Left lung (tissue), 10 donors: ENCODE measurements around the gene NBR1. TPM values are rescaled to one million over a fixed set of nuclear protein-coding genes. Genes with fewer than 3 reads are reported as not detected.
A peak's percentile ranks its signal among the peaks of the same experiment; 100 is the strongest.
"Not testable (repeated sequence)": the region's sequence is repeated elsewhere in the genome, so short reads cannot be mapped to it uniquely, and the experiment has no call there.

Source experiments
- ATAC-seq: fragments of 200-7000 bp; cut with Tn5 transposase; one replicate; pipeline ENCODE4 v1.9.1; 2020; ENCODE audit warnings: moderate library complexity
- DNase-seq, 4 donors: peaks; one replicate each; pipeline ENCODE4 v3.0.0-alpha.2; 2013 to 2020
- H3K27ac ChIP-seq, 2 donors: fragments of 200-600 bp; sonication (generic) in 1 of 2; one replicate each; pipeline versions ENCODE4 v1.5.0 to v1.8.0; 2020 to 2021
- H3K27me3 ChIP-seq, 2 donors: fragments of 200-600 bp; sonication (generic) in 1 of 2; one replicate each; pipeline versions ENCODE4 v1.5.0 to v1.8.0; 2020 to 2021
- H3K36me3 ChIP-seq, 2 donors: fragments of 200-600 bp; sonication (generic) in 1 of 2; one replicate each; pipeline versions ENCODE4 v1.5.0 to v1.8.0; 2020 to 2021
- H3K4me1 ChIP-seq, 2 donors: fragments of 200-600 bp; one replicate each; pipeline ENCODE4 v1.8.0; 2021
- H3K4me3 ChIP-seq, 2 donors: fragments of 200-600 bp; sonication (generic) in 1 of 2; one replicate each; pipeline versions ENCODE4 v1.5.0 to v1.8.0; 2020 to 2021; ENCODE audit warnings: mild to moderate bottlenecking in 1 of 2
- H3K9me3 ChIP-seq, 2 donors: fragments of 200-600 bp; sonication (generic) in 1 of 2; one replicate each; pipeline versions ENCODE4 v1.5.0 to v1.8.0; 2020 to 2021
- CTCF ChIP-seq, 2 donors: fragments of 200-600 bp; sonication (generic) in 1 of 2; IDR thresholded peaks; one replicate each; pipeline versions ENCODE4 v1.5.0 to v1.8.0; 2021; ENCODE audit warnings: antibody characterized with exemption in 2 of 2
- intact Hi-C, 2 donors: fragments of 100-400 bp; cut with DNase I; formaldehyde crosslinking; loops; one replicate each; pipeline versions ENCODE4 v1.11.2 to v1.14.2; 2022
- polyA plus RNA-seq, 6 donors: library from polyadenylated mRNA; unstranded; fragments of 120-200 nt; gene quantifications; one replicate each; pipeline ENCODE4 v1.2.1, GENCODE V29; 2013; ENCODE audit not compliant: insufficient read length in 6 of 6
- total RNA-seq, 2 donors: library from RNA; stranded (reverse); fragmentation: NEBNext Ultra II Directional; extraction: Animal tissue kit (Norgen Biotek cat#: 25700); gene quantifications; one replicate each; pipeline ENCODE4 v1.2.1, GENCODE V29; 2021
- donor health status: DM: no; HTN: yes; CAD: no.
- donor health status: DM: no; HTN: no; CAD: no.

NBR1 gene
- total and polyA plus RNA-seq, 8 donors: 62.4 to 125 (median 103) TPM

- H3K27me3 ChIP-seq: no peaks in the 10 kb centered on the region
- no peak for DNase-seq
- peaks cover 0 to 13% of the 10 kb centered on the region in 2 donors for H3K4me1 ChIP-seq
- peaks cover 0 to 31% of the 10 kb centered on the region in 2 donors for H3K36me3 ChIP-seq
- no peaks in the 10 kb centered on the region for H3K9me3 ChIP-seq
- no peak overlapping the region for H3K27ac ChIP-seq
- intact Hi-C loops: no loop called here
- H3K4me3 ChIP-seq: no peak overlapping the region
- TF ChIP-seq CTCF (IDR thresholded peaks at IDR 0.05): no peak
- no peak for ATAC-seq
These were observed 35.6 kb upstream of the NBR1 start for GRCh38 chr17:43135454-43135819.

GRCh38 chr17:43136574-43136973 lies 34.4 kb upstream of the NBR1 start:
- H3K27ac ChIP-seq, H3K9me3 ChIP-seq, DNase-seq, H3K4me3 ChIP-seq, intact Hi-C loops, ATAC-seq, H3K27me3 ChIP-seq: not testable (repeated sequence)
- peaks cover 0 to 31% of the 10 kb centered on the region in 2 donors for H3K36me3 ChIP-seq
- H3K4me1 ChIP-seq: peaks cover 0 to 15% of the 10 kb centered on the region in 2 donors

- intact Hi-C loops: not testable (repeated sequence)
These were observed 32.5 kb upstream of the NBR1 start for GRCh38 chr17:43138531-43138930.

GRCh38 chr17:43140396-43141332 lies 30.4 kb upstream of the NBR1 start:
- no peak for ATAC-seq
- H3K27ac ChIP-seq: no peak overlapping the region
- no peaks in the 10 kb centered on the region for H3K27me3 ChIP-seq
- H3K36me3 ChIP-seq: peaks cover 0 to 21% of the 10 kb centered on the region in 2 donors
- intact Hi-C loops: no loop called here
- H3K4me3 ChIP-seq: no peak overlapping the region
- no peak for TF ChIP-seq CTCF (IDR thresholded peaks at IDR 0.05)
- H3K9me3 ChIP-seq: no peaks in the 10 kb centered on the region
- no peak for DNase-seq
- peaks cover 0 to 8% of the 10 kb centered on the region in 2 donors for H3K4me1 ChIP-seq

More at GRCh38 chr17:43138531-43138930, 32.5 kb upstream of the NBR1 start:
- not testable (repeated sequence) for H3K4me3 ChIP-seq, H3K27ac ChIP-seq, DNase-seq, H3K4me1 ChIP-seq, H3K27me3 ChIP-seq, H3K9me3 ChIP-seq, ATAC-seq
- peaks cover 0 to 27% of the 10 kb centered on the region in 2 donors for H3K36me3 ChIP-seq

GRCh38 chr17:43142153-43142552 lies 28.9 kb upstream of the NBR1 start:
- H3K36me3 ChIP-seq: peaks cover 0 to 21% of the 10 kb centered on the region in 2 donors
- peaks cover 0 to 8% of the 10 kb centered on the region in 2 donors for H3K4me1 ChIP-seq
- ATAC-seq (no peak), DNase-seq (no peak)
- no peak for TF ChIP-seq CTCF (IDR thresholded peaks at IDR 0.05)
- H3K27me3 ChIP-seq: no peaks in the 10 kb centered on the region
- no peaks in the 10 kb centered on the region for H3K9me3 ChIP-seq
- no peak overlapping the region for H3K27ac ChIP-seq
- no peak overlapping the region for H3K4me3 ChIP-seq
- intact Hi-C loops: no loop called here

GRCh38 chr17:43143201-43143600 lies 27.8 kb upstream of the NBR1 start:
- no peaks in the 10 kb centered on the region for H3K9me3 ChIP-seq
- TF ChIP-seq CTCF (IDR thresholded peaks at IDR 0.05): no peak
- DNase-seq (peak in 1 of 4 donors; percentile 46), ATAC-seq (no peak)
- no peaks in the 10 kb centered on the region for H3K27me3 ChIP-seq
- H3K4me3 ChIP-seq: no peak overlapping the region
- intact Hi-C loops: no loop called here
- H3K36me3 ChIP-seq: peaks cover 0 to 21% of the 10 kb centered on the region in 2 donors
- peaks cover 0 to 8% of the 10 kb centered on the region in 2 donors for H3K4me1 ChIP-seq
- no peak overlapping the region for H3K27ac ChIP-seq
